Ishikawa (cell line): ENCODE results near the gene SSC4D.

Experiments
- CEBPB ChIP-seq: IDR thresholded peaks from 2 replicates; pipeline ENCODE4 v1.6.1; 2012
- EGR1 ChIP-seq: IDR thresholded peaks from 2 replicates; pipeline ENCODE4 v1.6.1; 2012
- EP300 ChIP-seq: IDR thresholded peaks from 2 replicates; pipeline ENCODE4 v1.6.1; 2012; ENCODE audit warnings: borderline replicate concordance
- FOXM1 ChIP-seq: IDR thresholded peaks from 2 replicates; pipeline ENCODE4 v1.6.1; 2012; ENCODE audit warnings: low read depth, borderline replicate concordance
- RAD21 ChIP-seq: IDR thresholded peaks from 2 replicates; pipeline ENCODE4 v1.6.1; 2012; ENCODE audit warnings: low read depth
- YY1 ChIP-seq: IDR thresholded peaks from 2 replicates; pipeline ENCODE4 v1.6.1; 2012; ENCODE audit warnings: low read depth
- ZBTB7A ChIP-seq: IDR thresholded peaks from 2 replicates; pipeline ENCODE4 v1.6.1; 2012; ENCODE audit warnings: low read depth
- TF ChIP-seq, protein P1 (sequence below): IDR thresholded peaks from 2 replicates; pipeline ENCODE4 v1.6.1; 2012; ENCODE audit warnings: low read depth, mild to moderate bottlenecking
- TF ChIP-seq, protein P2 (sequence below): IDR thresholded peaks from 2 replicates; pipeline ENCODE4 v1.6.1; 2012
- TF ChIP-seq, protein P3 (sequence below): IDR thresholded peaks from 2 replicates; pipeline ENCODE4 v1.6.1; 2012

DNA sequence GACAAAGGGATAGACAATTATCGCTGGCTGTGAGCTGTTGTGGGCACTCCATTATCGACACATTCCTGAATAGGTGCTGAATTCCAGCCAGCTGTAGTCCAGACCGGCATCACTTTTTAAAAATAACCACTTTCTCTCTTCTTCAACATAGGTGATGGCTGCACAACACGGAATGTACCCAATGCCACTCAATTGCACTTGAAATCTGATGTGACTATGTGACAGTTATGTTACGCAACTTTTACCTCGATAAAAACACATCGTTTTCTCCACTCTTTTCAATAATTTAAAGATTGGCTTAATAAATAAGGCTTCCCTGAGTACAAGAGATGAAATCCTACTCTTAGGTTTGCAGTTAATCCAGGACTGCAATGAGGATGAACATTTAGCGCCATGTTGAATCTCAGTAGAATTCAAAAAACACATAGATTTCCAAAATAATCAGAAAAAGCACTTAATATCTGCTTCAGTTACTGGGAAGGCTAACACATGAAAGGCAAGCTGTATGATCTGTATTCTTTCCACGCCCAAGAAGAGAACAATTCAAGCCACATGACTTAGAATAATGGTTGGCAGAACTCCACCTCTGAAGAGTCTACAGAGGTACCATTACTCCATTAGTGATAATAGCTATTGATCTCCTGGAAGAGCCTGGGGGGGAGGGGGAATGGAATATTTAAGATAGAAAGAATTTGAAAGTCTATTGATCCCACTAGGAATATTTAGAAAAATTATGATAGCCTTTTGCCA is 54.3 kb downstream of the SSC4D start:
- TF ChIP-seq ZBTB7A (no peak), YY1 (no peak), CEBPB (peak; percentile 72), RAD21 (no peak), EGR1 (no peak), EP300 (no peak), FOXM1 (no peak)
- TF ChIP-seq, protein P1, sequence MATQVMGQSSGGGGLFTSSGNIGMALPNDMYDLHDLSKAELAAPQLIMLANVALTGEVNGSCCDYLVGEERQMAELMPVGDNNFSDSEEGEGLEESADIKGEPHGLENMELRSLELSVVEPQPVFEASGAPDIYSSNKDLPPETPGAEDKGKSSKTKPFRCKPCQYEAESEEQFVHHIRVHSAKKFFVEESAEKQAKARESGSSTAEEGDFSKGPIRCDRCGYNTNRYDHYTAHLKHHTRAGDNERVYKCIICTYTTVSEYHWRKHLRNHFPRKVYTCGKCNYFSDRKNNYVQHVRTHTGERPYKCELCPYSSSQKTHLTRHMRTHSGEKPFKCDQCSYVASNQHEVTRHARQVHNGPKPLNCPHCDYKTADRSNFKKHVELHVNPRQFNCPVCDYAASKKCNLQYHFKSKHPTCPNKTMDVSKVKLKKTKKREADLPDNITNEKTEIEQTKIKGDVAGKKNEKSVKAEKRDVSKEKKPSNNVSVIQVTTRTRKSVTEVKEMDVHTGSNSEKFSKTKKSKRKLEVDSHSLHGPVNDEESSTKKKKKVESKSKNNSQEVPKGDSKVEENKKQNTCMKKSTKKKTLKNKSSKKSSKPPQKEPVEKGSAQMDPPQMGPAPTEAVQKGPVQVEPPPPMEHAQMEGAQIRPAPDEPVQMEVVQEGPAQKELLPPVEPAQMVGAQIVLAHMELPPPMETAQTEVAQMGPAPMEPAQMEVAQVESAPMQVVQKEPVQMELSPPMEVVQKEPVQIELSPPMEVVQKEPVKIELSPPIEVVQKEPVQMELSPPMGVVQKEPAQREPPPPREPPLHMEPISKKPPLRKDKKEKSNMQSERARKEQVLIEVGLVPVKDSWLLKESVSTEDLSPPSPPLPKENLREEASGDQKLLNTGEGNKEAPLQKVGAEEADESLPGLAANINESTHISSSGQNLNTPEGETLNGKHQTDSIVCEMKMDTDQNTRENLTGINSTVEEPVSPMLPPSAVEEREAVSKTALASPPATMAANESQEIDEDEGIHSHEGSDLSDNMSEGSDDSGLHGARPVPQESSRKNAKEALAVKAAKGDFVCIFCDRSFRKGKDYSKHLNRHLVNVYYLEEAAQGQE: no peak
- TF ChIP-seq, protein P2, sequence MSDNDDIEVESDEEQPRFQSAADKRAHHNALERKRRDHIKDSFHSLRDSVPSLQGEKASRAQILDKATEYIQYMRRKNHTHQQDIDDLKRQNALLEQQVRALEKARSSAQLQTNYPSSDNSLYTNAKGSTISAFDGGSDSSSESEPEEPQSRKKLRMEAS: no peak
- TF ChIP-seq, protein P3, sequence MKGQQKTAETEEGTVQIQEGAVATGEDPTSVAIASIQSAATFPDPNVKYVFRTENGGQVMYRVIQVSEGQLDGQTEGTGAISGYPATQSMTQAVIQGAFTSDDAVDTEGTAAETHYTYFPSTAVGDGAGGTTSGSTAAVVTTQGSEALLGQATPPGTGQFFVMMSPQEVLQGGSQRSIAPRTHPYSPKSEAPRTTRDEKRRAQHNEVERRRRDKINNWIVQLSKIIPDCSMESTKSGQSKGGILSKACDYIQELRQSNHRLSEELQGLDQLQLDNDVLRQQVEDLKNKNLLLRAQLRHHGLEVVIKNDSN: no peak
